Caki2 (cell line): ENCODE data around the gene EIF4ENIF1. TPM values are rescaled to one million over a fixed set of nuclear protein-coding genes. Genes with fewer than 3 reads are reported as not detected.
"Not testable (repeated sequence)": the region's sequence is repeated elsewhere in the genome, so short reads cannot be mapped to it uniquely, and the experiment has no call there.

Source experiments
- DNase-seq: peaks from one replicate; pipeline ENCODE4 v3.0.0-alpha.2; 2015; ENCODE audit warnings: low read depth
- in situ Hi-C: cut with HindIII; loops from 2 replicates; pipeline ENCODE4 v1.10.0; 2016; ENCODE audit warnings: low sequenced_read_pairs, low pct_unique_long_range_greater_than_20kb, mixed read lengths
- total RNA-seq: library from RNA; depleted of rRNA; stranded (reverse); fragments of >200 nt; shearing (Covaris generic); gene quantifications from 2 replicates; pipeline ENCODE4 v1.2.3, GENCODE V29; 2014; ENCODE audit warnings: low replicate concordance

The EIF4ENIF1 gene
- total RNA-seq, 1 experiment from 2014 or later: 15.9 TPM

DNA sequence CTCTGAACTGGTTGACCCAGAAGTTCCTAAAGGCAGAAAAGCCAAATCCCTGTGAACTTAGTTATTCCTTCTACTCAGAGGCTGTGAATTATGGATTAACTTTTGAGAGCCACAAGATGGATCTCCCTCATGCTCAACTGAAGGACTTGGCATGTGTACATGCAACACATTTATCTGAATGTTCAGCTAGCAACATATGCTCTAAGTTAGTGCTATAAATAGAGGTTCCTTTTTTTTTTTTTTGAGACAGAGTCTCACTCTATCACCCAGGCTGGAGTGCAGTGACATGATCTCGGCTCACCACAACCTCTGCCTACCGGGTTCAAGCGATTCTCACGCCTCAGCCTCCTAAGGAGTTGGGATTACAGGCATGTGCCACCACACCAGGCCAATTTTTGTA is 40.1 kb downstream of the EIF4ENIF1 start:
- no peak for DNase-seq
- in situ Hi-C loops: no loop called here

DNA sequence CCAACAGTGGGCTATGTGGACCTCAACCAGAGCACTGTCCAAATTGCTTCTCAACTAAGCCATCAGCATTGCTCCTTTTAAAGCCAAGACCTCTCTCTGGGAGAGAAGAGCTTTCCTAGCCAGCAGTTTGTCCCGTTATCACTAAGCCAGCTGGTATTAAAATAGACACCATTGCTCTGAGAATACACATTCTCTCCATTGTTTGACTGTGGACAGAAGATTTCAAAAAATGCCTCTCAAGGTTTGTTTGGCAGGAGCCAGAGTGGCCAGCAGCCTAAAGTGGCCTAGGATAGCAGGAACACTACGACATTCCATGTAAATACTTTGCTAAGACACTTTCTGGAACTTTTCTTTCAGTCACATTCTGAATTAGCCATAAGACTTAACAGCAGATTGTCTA is 41.3 kb downstream of the EIF4ENIF1 start:
- in situ Hi-C loops: no loop called here
- no peak for DNase-seq

DNA sequence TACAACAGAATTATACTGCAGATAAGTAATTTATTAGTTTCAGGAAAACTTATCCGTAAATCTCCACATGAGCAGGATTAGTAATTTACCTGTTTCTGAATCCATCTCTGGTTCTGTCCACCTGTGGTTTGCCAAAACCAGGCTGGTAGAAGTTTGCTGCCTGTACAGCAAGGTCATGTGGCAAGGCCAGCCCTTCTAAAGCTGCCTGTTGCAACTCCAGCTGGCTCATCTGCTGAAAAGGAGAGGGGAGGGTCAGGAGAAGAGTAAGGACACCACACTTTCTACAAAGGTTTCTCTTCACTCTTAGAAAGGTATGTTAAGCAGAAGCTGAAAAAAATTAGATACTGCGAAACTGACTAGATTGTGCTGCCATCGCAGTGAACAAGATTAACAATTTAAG is 42.3 kb downstream of the EIF4ENIF1 start:
- in situ Hi-C loops: no loop called here
- DNase-seq: no peak

DNA sequence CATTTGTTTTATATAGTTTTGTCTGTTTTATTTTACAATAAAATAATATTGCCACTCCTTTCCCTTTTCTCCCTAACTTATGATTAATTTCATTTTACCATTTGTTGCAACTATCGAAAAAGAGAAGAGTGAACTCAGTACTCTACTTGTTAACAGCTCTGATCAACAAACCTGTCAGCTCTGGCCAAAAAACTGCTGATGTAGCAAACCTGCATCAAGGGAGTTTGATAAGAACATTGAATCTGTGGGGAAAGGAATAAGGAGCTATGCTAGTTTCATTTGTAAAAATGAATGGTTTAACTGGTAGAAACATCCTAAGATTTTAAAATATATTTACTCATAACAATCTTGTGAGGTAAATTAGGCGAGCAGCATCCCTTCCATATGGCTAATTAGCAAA is 42.9 kb downstream of the EIF4ENIF1 start:
- in situ Hi-C loops: no loop called here
- DNase-seq: no peak

DNA sequence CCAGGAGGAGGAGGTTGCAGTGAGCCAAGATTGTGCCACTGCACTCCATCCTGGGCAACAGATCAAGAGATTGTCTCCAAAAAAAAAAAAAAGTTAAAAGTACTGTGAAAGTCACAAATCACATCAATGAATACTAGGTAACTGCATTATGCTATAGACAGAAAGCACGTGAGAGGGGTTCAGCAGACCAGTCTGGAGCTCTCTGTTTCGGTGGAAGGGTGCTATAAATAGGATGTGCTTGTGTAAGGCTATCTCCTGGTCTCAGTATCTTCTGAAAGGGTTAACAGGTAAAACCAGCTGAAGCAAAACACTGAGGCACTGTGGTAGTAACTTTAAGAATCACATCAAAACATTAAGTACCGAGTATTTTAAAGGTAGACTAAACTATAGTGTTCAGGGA is 43.4 kb downstream of the EIF4ENIF1 start:
- in situ Hi-C loops: no loop called here
- DNase-seq: no peak

DNA sequence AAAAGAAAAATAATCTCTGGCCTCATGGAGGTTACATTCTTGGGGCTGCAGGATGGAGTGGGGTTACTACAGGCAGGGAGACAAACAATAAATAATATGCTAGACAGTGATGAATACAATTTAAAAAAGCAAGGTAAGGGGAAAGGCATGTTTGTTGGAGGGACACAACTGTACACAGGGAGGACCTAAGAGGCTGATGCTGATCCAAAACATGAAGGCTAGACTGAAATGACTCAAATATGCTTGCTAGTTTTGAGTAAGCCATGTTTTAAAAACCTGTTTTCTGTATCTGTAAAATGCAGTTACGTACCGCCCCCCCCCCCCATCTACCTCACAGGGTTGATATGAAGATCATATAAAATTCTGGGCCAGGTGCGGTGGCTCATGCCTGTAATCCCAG is 44.0 kb downstream of the EIF4ENIF1 start:
- DNase-seq: no peak
- in situ Hi-C loops: no loop called here

DNA sequence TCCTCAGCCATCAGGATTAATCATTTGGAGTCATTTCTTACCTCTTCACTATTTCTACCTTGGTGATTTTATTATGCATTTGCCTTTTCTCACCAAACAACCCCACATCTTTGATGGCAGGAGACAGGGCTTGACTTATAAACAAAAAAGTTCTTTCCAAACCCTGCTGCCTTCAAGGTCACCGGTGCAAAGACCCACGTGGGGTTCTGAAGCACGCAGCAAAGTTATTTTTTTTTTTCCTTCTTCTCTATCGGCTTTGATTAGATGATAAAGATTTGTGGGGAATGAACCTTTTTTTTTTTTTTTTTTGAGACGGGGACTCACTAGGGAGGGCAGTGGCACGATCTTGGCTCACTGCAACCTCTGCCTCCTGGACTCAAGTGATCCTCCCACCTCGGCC is 46.1 kb downstream of the EIF4ENIF1 start:
- DNase-seq: no peak
- in situ Hi-C loops: no loop called here

DNA sequence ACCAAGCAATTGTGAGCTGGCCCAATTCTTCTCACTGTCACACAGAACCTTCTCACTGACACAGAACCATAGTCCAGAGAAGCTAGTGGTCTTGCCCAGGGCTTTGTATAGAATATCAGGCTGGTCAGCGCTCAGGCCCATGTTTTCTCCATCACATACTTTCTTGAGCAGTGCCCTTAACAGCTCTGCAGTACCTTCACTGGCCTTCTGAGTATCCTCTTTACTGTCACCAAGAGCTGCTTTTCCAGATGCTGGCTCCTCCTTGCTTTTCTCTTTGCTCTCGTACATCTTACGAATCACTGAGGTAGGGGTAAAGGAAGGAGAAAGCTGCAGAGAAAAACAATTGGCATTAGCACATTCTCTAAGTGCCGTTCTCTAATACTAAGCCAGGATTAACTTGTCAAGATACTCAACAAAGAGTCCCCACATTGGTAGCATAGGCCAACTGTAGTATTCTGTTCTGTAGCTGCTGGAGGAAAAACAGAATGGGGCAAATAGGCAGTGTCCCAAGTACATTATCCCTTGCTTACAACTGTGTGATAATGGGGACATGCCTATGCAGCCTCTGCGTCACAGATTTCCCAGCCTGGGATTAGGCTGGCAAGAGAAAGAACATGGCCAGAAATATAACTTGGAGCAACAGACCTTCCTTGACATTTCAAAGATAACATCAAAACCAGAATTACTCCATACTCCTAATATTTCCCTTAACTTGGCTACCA is 46.7 kb downstream of the EIF4ENIF1 start:
- in situ Hi-C loops: no loop called here
- no peak for DNase-seq

DNA sequence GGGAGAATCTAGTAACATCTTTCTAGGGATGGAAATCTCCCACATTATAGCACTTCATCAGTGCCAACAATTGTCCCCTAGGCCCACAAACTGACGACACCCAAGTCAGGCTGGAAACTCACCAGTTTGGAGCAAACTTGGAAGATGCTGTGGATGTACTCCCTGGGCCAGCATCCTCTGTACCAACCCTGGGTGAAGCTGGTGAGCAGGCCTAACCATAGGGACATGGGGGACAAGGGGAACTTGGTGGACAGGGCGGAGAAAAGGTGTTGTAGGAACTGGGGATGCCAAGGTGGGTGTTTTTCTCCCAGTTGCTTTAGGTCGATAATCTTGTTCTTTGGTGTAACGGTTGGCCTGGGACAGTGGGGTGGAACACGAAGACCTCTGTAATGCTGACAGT is 48.0 kb downstream of the EIF4ENIF1 start:
- in situ Hi-C loops: no loop called here
- no peak for DNase-seq

DNA sequence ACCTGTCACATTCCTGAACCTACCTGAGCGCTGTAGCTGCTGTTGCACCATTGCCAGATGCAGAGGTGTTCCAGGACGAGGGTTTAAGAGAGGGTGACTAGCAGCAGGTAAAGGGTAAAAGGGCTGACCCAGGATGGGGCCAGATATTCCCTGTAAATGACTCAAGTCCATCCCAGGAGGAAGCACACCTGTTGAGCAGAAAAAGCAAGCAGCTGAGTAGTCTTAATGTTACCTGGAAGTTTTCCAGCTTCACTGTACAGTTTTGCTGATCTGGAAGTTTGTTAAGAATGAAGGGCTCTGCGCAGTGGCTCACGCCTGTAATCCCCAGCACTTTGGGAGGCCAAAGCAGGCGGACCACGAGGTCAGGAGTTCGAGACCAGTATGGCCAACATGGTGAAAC is 49.0 kb downstream of the EIF4ENIF1 start:
- in situ Hi-C loops: no loop called here

DNA sequence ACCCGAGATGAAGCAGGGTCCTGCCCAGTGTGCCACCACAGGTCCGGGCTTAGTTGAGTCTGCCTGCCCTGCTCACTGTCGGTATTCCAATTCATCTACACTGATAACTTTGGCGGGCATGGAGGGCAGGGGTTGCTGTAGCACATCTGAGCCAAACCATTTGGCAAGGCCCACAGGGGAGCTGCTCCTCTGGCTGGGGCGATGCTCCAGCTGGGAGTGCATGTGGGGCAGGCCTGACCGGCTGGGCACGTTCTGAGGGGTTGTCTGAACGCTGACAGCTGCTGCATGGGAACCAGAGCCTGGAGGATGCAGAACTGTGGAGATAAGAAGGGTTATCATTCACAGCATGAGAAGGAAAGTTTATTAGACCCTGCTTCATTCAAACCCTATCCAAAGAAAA is 49.8 kb downstream of the EIF4ENIF1 start:
- in situ Hi-C loops: no loop called here
- no peak for DNase-seq

More for the DNA sequence above, 49.0 kb downstream of the EIF4ENIF1 start:
- no peak for DNase-seq

DNA sequence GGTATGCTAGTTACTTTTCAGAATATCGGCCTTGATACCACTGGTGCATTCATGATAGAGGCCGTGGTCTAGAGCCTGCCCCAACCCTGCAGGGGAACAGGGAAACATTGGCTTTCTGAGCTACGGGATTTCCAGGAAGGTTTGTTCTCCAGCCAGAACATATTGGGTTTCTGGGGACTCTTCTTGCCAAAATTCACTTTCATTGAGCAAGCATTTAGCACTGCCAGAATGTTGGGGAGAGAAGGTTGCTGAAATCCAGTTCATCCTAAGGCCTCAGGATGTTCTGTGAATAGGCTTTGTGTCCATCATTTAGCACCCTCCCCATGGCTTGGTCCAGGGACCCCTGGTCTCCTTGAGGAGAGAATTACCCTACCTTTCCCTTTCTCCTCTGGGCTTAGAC is 53.5 kb downstream of the EIF4ENIF1 start:
- DNase-seq: no peak
- in situ Hi-C loops: no loop called here

DNA sequence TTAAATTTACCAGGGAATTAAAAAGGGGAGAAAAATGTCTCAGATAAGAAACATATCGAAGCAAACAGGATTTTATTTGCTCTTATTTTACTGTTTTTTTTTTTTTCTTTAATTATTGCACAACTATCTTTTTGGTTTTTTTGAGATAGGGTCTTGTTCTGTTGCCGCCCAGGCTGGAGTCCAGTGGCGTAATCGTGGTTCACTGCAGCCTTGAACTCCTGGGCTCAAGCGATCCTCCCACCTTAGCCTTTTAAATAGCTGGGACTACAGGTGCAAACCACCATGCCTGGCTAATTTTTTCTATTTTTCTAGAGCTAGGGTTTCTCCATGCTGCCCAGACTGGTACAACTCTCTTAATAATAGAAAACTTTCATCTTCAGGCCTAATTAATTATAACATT is 57.7 kb downstream of the EIF4ENIF1 start:
- DNase-seq: no peak
- in situ Hi-C loops: no loop called here

DNA sequence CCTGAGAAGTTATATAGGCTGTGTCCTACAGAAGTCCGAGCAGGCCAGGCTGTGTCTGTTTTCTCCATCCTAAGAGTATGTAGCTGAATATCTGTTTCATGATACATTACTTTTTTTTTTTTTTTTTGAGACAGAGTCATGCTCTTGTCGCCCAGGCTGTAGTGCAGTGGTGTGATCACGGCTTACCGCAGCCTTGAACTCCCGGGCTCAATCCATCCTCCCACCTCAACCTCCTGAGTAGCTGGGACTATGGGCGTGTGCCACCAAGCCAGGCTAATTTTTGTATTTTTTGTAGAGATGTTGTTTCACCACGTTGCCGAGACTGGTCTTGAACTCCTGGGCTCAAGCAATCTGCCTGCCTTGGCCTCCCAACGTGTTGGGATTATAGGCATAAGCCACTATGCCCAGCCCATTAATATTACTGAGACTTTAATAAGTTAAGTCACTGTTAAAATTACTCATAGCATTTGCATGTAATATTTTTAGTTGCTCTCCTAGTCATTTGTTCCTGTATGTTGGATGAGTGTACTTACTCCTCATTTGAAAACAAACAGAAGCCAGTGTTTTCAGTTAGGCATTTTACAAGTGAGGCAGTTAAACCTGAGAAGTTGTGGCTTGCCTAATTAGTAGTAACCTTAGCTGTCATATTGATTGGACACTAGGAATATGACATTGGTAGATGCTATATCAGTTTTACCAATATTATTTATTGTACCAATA is 64.2 kb downstream of the EIF4ENIF1 start:
- no peak for DNase-seq
- in situ Hi-C loops: no loop called here

DNA sequence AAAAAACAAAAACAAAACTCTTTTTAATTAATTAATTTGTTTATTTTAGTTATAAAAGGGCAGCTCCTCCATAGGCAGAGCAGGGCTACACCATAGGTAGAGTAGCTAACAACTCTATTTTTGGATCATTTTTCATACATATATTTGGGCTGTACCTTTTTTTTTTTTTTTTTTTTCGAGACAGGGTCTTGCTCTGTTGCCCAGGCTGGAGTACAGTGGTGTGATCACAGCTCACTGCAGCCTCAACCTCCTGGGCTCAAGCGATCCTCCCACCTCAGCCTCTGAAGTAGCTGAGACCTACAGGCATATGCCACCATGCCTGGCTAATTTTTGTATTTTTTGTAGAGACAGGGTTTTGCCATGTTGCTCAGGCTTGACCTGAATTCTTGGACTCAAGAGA is 87.3 kb downstream of the EIF4ENIF1 start:
- DNase-seq, in situ Hi-C loops: not testable (repeated sequence)

DNA sequence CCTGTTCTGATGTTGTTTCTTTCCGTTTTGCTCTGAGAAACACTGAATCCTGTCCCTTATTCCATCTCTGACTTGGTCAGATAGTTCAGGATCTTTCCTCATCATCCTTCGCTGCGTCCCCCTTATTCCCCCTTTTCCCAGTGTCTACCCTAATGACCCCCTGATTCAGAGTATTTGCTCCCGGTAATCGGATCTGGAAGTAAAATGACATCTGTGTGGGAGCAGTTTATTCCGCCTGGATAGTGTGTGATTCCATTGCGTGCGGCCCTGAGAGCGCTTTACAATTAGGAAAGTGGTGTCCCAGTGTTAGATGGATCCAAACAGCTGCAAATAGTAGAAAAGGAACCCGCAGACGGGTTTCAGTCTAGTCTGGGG is 89.6 kb downstream of the EIF4ENIF1 start:
- no peak for DNase-seq
- in situ Hi-C loops: no loop called here

DNA sequence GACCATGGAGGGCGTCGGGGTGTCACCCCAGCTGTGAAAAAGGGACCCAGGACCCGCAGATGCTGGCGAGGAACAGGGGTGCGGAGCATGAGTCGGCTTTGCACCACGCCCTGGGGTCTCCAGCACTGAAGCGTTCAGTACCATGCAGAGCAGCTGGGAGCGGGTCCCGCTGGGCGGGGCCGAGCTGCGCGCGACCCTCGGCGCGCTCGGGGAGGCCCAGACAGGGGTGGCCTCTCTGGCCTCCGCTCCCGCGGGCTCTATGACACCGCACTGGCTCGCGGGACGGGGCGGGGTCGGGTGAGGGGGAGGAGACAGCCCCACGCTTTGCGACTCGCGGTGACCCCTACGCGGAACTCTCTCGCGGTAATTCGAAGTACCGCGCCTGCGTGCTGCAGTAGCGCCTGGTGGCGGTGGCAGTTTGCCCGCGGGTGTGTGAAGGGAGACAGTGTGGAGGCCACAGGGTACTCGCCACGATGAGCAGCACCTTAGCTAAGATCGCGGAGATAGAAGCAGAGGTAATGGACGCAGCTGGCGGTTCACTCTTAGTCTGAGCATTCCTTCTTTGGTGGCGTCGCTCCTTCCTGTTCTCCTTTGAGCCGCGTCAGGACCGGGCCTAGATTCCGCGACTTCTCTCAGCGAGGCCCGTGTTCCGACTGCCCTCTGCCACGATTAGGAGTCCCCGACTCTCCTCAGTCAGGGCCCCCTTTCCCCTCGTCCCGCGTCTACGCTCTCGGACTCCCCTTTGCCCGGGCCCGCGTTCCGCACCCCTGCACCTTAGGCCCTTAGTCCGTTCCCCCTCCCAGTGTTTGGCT is 90.2 kb downstream of the EIF4ENIF1 start, which contains the start of gene DRG1:
DRG1 (plus strand) TSS at position 394 of the 812 bp plus-strand sequence; CDS start at position 474, 80 bp downstream.
- in situ Hi-C loops: no loop called here
- DNase-seq: peak; percentile 92

DNA sequence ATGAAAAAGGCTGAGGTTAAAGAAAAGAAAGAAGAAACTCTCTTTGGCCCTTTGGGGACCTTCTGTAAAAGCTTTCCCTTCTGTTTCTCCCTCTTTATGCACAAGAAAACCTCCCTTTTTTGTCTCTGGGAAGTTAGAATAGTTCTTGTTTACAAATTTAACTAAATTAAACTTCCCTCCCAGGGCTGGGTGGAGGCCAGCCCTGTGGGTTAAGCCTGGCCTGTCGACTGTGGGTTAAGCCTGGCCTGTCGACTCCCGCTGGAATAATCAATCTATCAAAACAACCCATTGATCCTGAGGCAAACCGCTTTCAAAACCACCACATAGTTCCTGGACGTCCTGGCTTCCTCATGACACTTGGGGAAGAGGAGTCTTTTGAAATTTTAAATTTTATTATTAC is 91.4 kb downstream of the EIF4ENIF1 start:
- DNase-seq: no peak
- in situ Hi-C loops: no loop called here

DNA sequence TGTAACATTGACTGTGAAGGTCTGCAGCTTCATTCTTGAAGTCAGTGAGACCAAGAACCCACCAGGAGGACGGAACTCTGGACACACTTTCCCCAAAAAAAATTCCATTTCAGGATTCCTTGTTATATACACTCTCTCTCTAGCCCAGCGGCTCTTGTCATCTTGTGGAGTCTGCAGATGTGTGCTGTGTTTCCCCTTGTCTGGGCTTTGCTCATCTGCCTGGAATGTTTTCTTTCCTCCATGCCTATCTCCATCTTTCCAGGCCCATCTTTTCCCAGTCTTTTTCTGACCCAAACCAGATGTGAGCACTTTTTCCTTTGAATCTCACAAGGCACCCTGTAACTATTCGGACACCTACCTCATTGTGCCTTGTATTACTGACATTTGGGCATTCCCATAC is 95.3 kb downstream of the EIF4ENIF1 start:
- no peak for DNase-seq
- in situ Hi-C loops: no loop called here
